Ishikawa (cell line): Measurements from ENCODE around the gene SHF.

Experiments used
- CEBPB ChIP-seq: IDR thresholded peaks from 2 replicates; pipeline ENCODE4 v1.6.1; 2012
- CREB1 ChIP-seq: IDR thresholded peaks from 2 replicates; pipeline ENCODE4 v1.6.1; 2012; ENCODE audit warnings: low read depth
- EGR1 ChIP-seq: IDR thresholded peaks from 2 replicates; pipeline ENCODE4 v1.6.1; 2012
- EP300 ChIP-seq: IDR thresholded peaks from 2 replicates; pipeline ENCODE4 v1.6.1; 2012; ENCODE audit warnings: borderline replicate concordance
- FOXM1 ChIP-seq: IDR thresholded peaks from 2 replicates; pipeline ENCODE4 v1.6.1; 2012; ENCODE audit warnings: low read depth, borderline replicate concordance
- MAX ChIP-seq: IDR thresholded peaks from 2 replicates; pipeline ENCODE4 v1.6.1; 2012
- NFIC ChIP-seq: IDR thresholded peaks from 2 replicates; pipeline ENCODE4 v1.6.1; 2012
- RAD21 ChIP-seq: IDR thresholded peaks from 2 replicates; pipeline ENCODE4 v1.6.1; 2012; ENCODE audit warnings: low read depth
- REST ChIP-seq: IDR thresholded peaks from 2 replicates; pipeline ENCODE4 v1.6.1; 2012; ENCODE audit warnings: low read depth, mild to moderate bottlenecking
- TAF1 ChIP-seq: IDR thresholded peaks from 2 replicates; pipeline ENCODE4 v1.6.1; 2012; ENCODE audit warnings: low read depth, mild to moderate bottlenecking
- TCF12 ChIP-seq: IDR thresholded peaks from 2 replicates; pipeline ENCODE4 v1.6.1; 2012; ENCODE audit warnings: low read depth
- TEAD4 ChIP-seq: IDR thresholded peaks from 2 replicates; pipeline ENCODE4 v1.6.1; 2012
- USF1 ChIP-seq: IDR thresholded peaks from 2 replicates; pipeline ENCODE4 v1.6.1; 2012
- YY1 ChIP-seq: IDR thresholded peaks from 2 replicates; pipeline ENCODE4 v1.6.1; 2012; ENCODE audit warnings: low read depth
- ZBTB7A ChIP-seq: IDR thresholded peaks from 2 replicates; pipeline ENCODE4 v1.6.1; 2012; ENCODE audit warnings: low read depth

SHF gene

GRCh38 chr15:45161666-45162065, 26.1 kb downstream of the SHF start:
- TF ChIP-seq MAX (no peak), EGR1 (no peak), USF1 (no peak), TEAD4 (no peak), CEBPB (no peak), ZBTB7A (no peak), TCF12 (no peak), CREB1 (no peak), RAD21 (no peak), YY1 (no peak), NFIC (no peak), REST (no peak), FOXM1 (no peak), EP300 (no peak)

GRCh38 chr15:45157974-45158373, 29.8 kb downstream of the SHF start:
- TF ChIP-seq CREB1 (no peak), TCF12 (no peak), EP300 (no peak), NFIC (no peak), USF1 (no peak), FOXM1 (no peak), RAD21 (no peak), MAX (no peak), ZBTB7A (no peak), TEAD4 (no peak), CEBPB (no peak), REST (no peak)

- TF ChIP-seq MAX (no peak), RAD21 (no peak), CEBPB (no peak), EP300 (no peak), CREB1 (no peak), TCF12 (no peak), REST (no peak), ZBTB7A (no peak), NFIC (no peak), TAF1 (no peak), TEAD4 (no peak), EGR1 (no peak), FOXM1 (no peak)
Measured at GRCh38 chr15:45156744-45157455, 30.9 kb downstream of the SHF start.

GRCh38 chr15:45155739-45156138, 32.0 kb downstream of the SHF start:
- no peak for TF ChIP-seq USF1
- TF ChIP-seq REST = no peak
- TF ChIP-seq CEBPB = no peak
- no peak for TF ChIP-seq CREB1
- TF ChIP-seq RAD21 = no peak
- TF ChIP-seq TAF1 = no peak
- TF ChIP-seq EP300 = no peak
- TF ChIP-seq FOXM1 = no peak
